ENCODE results near the gene CCDC195. TPM values are rescaled to one million over a fixed set of nuclear protein-coding genes. Genes with fewer than 3 reads are reported as not detected.

CCDC195 gene
- total and polyA plus RNA-seq, 2 experiments from 2014 or later = not detected

DNA sequence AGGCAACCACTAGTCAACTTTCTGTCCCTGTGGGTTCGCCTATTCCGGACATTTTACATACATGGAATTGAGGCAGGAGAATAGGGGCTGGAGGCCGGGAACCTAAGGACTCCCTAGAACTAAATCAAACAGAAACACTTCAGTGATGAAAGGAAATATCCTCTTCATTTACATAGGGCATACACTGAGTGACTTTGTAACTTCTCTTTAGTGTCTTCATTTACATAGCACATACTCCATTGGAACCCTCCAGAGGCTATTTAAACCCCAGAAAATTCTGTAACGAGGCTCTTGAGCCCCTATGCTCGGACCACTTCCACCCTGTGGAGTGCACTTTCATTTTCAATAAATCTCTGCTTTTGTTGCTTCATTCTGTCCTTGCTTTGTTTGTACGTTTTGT is 56.5 kb downstream of the CCDC195 start:
- H3K4me3 ChIP-seq = no peak overlapping the region
- H3K4me1 ChIP-seq (ENCODE audit: low read depth) = no peaks in the 10 kb centered on the region
- H3K36me3 ChIP-seq = no peaks in the 10 kb centered on the region
- TF ChIP-seq, protein P1, sequence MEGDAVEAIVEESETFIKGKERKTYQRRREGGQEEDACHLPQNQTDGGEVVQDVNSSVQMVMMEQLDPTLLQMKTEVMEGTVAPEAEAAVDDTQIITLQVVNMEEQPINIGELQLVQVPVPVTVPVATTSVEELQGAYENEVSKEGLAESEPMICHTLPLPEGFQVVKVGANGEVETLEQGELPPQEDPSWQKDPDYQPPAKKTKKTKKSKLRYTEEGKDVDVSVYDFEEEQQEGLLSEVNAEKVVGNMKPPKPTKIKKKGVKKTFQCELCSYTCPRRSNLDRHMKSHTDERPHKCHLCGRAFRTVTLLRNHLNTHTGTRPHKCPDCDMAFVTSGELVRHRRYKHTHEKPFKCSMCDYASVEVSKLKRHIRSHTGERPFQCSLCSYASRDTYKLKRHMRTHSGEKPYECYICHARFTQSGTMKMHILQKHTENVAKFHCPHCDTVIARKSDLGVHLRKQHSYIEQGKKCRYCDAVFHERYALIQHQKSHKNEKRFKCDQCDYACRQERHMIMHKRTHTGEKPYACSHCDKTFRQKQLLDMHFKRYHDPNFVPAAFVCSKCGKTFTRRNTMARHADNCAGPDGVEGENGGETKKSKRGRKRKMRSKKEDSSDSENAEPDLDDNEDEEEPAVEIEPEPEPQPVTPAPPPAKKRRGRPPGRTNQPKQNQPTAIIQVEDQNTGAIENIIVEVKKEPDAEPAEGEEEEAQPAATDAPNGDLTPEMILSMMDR (IDR thresholded peaks at IDR 0.05; ENCODE audit: low read depth, low read length) = no peak
- H3K9me3 ChIP-seq (ENCODE audit: low read depth) = no peaks in the 10 kb centered on the region
- H3K27ac ChIP-seq = no peak overlapping the region
- H3K27me3 ChIP-seq = no peaks in the 10 kb centered on the region
- DNase-seq (ENCODE audit: low read depth in 1 of 2, low spot score in 1 of 2) = no peak

DNA sequence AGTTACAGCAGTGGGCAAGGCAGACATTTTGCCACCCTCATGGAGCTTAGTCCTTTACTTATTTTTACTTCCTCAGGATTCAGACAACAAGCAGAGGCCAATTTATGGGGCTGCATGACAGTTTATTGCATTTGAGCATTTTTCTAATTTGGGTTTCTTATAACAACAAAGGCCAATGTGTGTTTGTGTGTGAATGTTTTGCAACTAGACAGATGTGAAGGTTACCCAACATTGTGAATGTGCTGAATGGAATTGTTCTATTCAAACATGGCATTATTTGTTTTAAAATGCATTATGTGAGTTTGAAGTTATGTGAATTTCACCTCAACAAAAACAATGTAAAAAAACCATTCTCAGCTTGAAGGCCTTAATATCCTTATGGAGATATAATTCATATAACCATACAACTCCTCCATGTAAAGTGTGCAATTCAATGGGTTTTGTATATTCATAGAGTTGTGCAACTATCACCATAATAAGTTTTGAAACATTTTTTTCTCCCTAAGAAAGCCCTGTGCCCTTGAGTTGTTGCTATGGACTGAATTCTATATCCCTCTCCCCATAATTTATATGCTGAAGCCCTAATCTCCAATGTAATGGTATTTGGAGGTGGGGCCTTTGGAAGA is 57.3 kb downstream of the CCDC195 start:
- DNase-seq (ENCODE audit: low read depth in 1 of 2, low spot score in 1 of 2) = no peak
- H3K27ac ChIP-seq = no peak overlapping the region
- H3K27me3 ChIP-seq = no peaks in the 10 kb centered on the region
- no peaks in the 10 kb centered on the region for H3K36me3 ChIP-seq
- H3K4me1 ChIP-seq (ENCODE audit: low read depth) = no peaks in the 10 kb centered on the region
- TF ChIP-seq, protein P1 (IDR thresholded peaks at IDR 0.05; ENCODE audit: low read depth, low read length) = no peak
- no peak overlapping the region for H3K4me3 ChIP-seq
- no peaks in the 10 kb centered on the region for H3K9me3 ChIP-seq (ENCODE audit: low read depth)

DNA sequence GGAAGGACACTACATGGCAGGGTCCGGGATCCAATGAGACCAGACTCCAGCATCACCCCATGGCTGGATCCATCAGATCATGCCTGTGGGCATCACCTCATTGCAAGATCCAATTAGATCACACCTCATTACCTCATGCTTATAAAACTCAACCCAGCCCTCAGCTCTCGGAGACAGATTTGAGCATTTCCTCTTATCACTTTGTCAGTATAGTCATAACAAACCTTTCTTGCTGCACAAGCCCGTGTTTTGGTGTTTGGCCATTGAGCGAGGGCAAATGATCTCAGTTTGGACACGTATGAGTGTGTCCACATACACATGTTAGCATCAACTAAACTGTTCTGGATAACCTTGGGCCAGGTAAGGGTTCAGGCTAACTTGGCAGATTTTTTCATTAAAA is 58.8 kb downstream of the CCDC195 start:
- Histone ChIP-seq H3K27ac (no peak overlapping the region), H3K4me1 (ENCODE audit: low read depth) (no peaks in the 10 kb centered on the region), H3K27me3 (no peaks in the 10 kb centered on the region), H3K4me3 (no peak overlapping the region), H3K36me3 (no peaks in the 10 kb centered on the region), H3K9me3 (ENCODE audit: low read depth) (no peaks in the 10 kb centered on the region)
- no peak for DNase-seq (ENCODE audit: low read depth in 1 of 2, low spot score in 1 of 2)
- TF ChIP-seq, protein P1 (IDR thresholded peaks at IDR 0.05; ENCODE audit: low read depth, low read length) = no peak

DNA sequence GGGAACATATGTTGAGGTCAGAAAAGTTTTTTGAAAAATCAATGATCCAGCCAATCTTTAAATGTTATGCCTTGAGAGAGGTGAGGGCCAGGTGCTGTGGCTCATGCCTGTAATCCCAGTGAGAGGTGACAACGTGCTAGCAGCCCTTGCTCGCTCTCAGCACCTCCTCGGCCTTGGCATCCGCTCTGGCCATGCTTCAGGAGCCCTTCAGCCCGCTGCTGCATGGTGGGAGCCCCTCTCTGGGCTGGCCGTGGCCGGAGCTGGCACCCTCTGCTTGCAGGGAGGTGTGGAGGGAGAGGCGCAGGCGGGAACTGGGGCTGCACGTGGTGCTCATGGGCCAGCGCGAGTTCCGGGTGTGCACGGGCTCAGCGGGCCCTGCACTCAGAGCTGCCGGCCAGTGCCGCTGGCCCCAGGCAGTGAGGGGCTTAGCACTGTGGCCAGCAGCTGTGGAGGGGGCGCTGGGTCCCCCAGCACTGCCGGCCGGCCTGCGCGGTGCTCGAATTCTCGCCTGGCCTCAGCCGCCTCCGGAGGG is 61.1 kb downstream of the CCDC195 start:
- H3K4me1 ChIP-seq (ENCODE audit: low read depth) = no peaks in the 10 kb centered on the region
- DNase-seq (ENCODE audit: low read depth in 1 of 2, low spot score in 1 of 2) = no peak
- no peaks in the 10 kb centered on the region for H3K36me3 ChIP-seq
- H3K9me3 ChIP-seq (ENCODE audit: low read depth) = no peaks in the 10 kb centered on the region
- no peaks in the 10 kb centered on the region for H3K27me3 ChIP-seq
- TF ChIP-seq, protein P1 (IDR thresholded peaks at IDR 0.05; ENCODE audit: low read depth, low read length) = no peak
- no peak overlapping the region for H3K4me3 ChIP-seq
- H3K27ac ChIP-seq = no peak overlapping the region

Other genes with a start within 250 kb of the CCDC195 start
- 47.6 and 51.3 TPM in 2 replicates for gene CUL3, start 131.0 kb downstream of the CCDC195 start, total RNA-seq
- gene CUL3, start 131.0 kb downstream of the CCDC195 start, polyA plus RNA-seq = 78.8 and 90.9 TPM in 2 replicates